GM12872 (cell line): ENCODE data around the gene ELFN2.

ENCODE experiments used
- TF ChIP-seq, protein P1 (sequence below): IDR thresholded peaks from 3 replicates; pipeline ENCODE4 v1.5.1; 2011; ENCODE audit warnings: low read depth, mild to moderate bottlenecking, low read length, moderate library complexity; ENCODE audit not compliant: insufficient read depth

ELFN2 gene

DNA sequence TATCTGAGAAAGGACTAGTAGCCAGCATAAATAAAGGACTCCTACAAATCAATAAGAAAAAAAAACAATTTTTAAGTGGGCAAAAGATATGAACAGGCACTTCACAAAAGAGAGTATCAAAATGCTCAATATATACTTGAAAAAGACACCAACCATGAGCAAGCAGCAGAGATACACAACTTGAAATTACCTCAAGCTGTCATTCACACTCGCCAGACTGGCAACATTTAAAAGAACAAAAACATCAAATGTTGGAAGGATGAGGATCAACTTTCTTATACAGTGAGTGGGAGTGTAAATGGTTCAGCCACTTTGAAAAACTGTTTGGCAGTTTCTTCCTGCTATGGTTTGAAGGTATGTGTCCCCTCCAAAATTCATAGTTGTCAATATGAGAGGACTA, 23.9 kb upstream of the ELFN2 start:
- TF ChIP-seq, protein P1, sequence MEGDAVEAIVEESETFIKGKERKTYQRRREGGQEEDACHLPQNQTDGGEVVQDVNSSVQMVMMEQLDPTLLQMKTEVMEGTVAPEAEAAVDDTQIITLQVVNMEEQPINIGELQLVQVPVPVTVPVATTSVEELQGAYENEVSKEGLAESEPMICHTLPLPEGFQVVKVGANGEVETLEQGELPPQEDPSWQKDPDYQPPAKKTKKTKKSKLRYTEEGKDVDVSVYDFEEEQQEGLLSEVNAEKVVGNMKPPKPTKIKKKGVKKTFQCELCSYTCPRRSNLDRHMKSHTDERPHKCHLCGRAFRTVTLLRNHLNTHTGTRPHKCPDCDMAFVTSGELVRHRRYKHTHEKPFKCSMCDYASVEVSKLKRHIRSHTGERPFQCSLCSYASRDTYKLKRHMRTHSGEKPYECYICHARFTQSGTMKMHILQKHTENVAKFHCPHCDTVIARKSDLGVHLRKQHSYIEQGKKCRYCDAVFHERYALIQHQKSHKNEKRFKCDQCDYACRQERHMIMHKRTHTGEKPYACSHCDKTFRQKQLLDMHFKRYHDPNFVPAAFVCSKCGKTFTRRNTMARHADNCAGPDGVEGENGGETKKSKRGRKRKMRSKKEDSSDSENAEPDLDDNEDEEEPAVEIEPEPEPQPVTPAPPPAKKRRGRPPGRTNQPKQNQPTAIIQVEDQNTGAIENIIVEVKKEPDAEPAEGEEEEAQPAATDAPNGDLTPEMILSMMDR: no peak

DNA sequence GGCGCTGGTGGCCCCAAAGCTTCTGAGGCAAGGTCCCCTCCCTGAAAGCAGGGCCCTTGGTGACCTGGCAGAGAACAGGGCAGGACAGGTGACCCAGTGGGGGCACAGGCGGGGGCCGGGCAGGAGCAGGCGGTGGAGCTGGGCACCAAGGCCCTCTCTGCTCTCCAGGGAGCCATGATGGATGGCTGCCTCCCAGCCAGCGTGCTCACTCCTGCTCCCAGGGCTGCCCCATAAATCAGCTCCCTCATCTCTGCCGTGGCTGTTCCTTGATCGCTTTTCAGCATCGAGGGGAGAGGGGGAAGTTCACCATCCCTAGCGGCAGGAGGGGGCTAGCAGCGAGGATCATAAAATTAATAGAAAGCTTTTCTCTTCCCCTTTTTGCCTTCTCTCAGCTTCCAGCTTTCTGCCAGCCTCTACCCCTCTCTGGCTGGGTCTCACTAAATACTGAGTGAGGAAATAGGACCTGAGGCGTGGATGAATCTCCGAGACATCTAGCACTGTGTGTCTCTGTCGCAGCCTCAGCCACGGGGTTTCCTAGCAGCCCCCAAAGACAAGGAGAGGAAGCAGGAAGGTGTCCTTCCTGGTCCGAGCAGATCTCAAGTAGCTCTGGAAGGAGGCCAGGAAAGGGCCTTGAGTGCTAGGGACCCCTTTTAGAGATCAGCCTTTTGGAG, 22.2 kb upstream of the ELFN2 start:
- TF ChIP-seq, protein P1: no peak

DNA sequence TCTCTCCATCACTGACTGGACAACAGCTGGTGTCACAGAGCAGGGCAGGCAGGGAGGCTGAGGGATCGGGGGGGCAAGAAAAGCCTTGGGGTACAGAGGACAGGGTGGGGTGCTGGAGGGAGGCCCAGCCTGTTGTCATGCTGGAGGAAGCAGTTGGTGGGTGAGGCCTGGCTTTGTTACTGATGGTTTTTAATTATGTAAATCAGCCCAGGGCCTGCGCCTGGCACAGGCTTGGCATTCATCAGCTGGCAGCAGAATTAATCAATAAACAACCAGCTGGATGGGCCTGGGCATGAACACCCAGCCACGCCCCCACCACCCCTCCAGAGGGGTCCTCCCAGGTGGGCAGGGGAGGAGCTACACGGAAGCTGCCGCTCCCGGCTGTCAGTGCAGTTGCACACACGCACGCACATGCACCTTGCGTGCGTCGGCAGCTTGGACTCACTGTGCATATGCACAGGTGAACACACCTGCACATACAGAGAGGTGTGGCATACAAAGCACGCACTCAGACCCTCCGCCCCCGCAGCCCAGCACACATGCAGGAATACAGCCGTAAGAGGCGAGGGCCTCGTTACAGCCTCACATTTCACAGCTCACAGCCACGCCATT, 21.3 kb upstream of the ELFN2 start:
- TF ChIP-seq, protein P1: no peak

DNA sequence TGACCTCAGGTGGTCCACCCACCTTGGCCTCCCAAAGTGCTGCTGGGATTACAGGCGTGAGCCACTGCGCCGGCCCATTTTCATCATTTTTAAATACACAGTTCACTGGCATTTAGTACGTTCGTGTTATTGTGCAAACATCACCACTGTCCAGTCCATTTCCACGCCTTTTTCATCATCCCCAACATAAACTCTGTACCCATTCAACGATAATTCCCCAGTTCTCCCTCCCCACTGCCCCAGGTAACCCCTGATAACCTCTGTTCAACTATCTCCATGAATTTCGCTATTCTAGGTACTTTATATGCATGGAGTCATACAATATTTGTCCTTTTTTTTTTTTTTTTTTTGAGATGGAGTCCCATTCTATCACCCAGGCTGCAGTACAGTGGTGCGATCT, 18.2 kb upstream of the ELFN2 start:
- TF ChIP-seq, protein P1: no peak

DNA sequence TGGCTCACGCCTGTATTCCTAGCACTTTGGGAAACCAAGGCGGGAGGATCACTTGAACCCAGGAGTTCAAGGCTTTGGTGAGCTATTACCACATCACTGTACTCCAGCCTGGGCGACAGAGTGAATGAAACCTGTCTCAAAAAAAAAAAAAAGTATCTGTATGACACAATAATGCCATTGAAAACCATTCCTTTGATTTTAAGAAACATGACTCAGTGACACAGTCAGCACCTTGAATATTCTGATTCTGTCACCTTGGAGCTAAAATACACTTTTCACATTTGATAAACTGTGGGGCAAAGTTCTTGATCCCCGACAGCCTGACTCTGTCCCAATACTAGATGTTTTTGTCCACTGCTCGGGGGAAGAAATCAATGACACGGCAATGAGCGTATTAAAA, 16.7 kb upstream of the ELFN2 start:
- TF ChIP-seq, protein P1: no peak

DNA sequence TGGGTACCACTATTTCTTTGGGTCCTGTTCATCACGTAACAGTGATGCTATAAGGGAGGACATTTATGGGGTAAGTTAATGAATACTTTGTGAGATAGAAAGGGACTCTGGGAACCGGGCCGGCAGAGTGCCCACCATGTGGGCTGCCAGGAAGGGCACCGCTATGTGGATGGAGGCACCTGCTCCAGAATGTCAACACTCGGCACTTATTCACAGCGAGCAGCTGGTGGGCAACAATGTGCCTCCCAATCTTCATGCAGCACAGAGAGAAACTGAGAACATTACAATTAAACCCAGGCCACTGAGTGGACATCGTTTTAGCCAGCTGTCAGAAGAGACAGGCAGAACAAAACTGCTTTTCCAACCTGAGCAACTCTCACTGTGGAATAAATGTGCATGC, 15.8 kb upstream of the ELFN2 start:
- TF ChIP-seq, protein P1: no peak

DNA sequence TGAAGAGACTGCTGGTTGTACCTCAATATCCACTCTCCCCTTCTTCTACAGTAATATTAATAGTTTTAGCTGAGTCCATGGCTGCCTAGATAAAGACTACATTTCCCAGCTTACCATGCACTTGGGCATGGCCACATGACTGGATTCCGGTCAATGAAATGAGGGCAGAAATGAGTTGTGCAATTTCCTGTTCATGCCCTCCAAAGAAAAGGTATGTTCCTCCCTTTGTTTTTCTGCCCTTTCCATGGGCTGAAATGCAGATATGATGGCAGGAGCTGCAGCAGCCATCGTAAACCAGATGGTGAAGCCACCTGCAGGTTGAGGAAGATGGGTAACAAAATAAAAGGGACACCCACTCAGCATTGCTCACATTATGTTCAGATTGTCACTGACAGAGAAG, 15.3 kb upstream of the ELFN2 start:
- TF ChIP-seq, protein P1: no peak
